Naive thymus-derived CD4-positive, alpha-beta T cell (primary cell): ENCODE data around the gene ACTL7A. TPM values are rescaled to one million over a fixed set of nuclear protein-coding genes. Genes with fewer than 3 reads are reported as not detected.
"Not testable (repeated sequence)": the region's sequence is repeated elsewhere in the genome, so short reads cannot be mapped to it uniquely, and the experiment has no call there.

Experiments
- ATAC-seq: fragments of 150-1000 bp; cut with Tn5 transposase; 2 replicates; pipeline ENCODE4 v1.10.0; 2021; ENCODE audit warnings: mild to moderate bottlenecking, moderate library complexity
- CTCF ChIA-PET: fragments of 350-600 bp; sonication (Branson Sonifier 250); formaldehyde crosslinking; loops from one replicate; lab custom pipeline; 2021; ENCODE audit warnings: antibody characterized with exemption; lab: Charles Lee
- POLR2A ChIA-PET: fragments of 350-600 bp; sonication (Branson Sonifier 250); formaldehyde crosslinking; loops from one replicate; lab custom pipeline; 2021; ENCODE audit warnings: antibody characterized with exemption, inconsistent platforms; lab: Charles Lee
- DNase-seq, 9 donors: peaks; one replicate each; pipeline versions ENCODE4 v3.0.0 to v3.0.0-alpha.2; 2020 to 2022; ENCODE audit warnings: mixed read lengths in 1 of 9
- H3K27ac ChIP-seq: one replicate; pipeline ENCODE4 v1.7.0; 2013; ENCODE audit warnings: mild to moderate bottlenecking, low read depth, low read length, moderate library complexity
- H3K27me3 ChIP-seq, 2 donors: one replicate each; pipeline ENCODE4 v1.7.0; 2013; ENCODE audit warnings: low read length in 2 of 2, mild to moderate bottlenecking in 2 of 2, moderate library complexity in 2 of 2; ENCODE audit not compliant: control insufficient read depth in 2 of 2, insufficient read depth in 2 of 2
- H3K36me3 ChIP-seq, 3 experiments: 1 replicate in 2 of 3; 2 replicates in 1 of 3; pipeline ENCODE4 v1.7.0; 2013; ENCODE audit warnings: low read length in 3 of 3, mild to moderate bottlenecking in 3 of 3, moderate library complexity in 1 of 3; ENCODE audit not compliant: insufficient read depth in 3 of 3, control insufficient read depth in 2 of 3
- H3K4me1 ChIP-seq, 2 donors: one replicate each; pipeline ENCODE4 v1.7.0; 2013; ENCODE audit warnings: low read length in 2 of 2, mild to moderate bottlenecking in 2 of 2, moderate library complexity in 1 of 2; ENCODE audit not compliant: control insufficient read depth in 2 of 2, insufficient read depth in 2 of 2
- H3K4me3 ChIP-seq: 2 replicates; pipeline ENCODE4 v1.7.0; 2013; ENCODE audit warnings: mild to moderate bottlenecking, low read length
- H3K9me3 ChIP-seq, 3 experiments: 1 replicate in 2 of 3; 2 replicates in 1 of 3; pipeline ENCODE4 v1.7.0; 2013; ENCODE audit warnings: low read length in 3 of 3; ENCODE audit not compliant: control insufficient read depth in 2 of 3
- H3K27ac Mint-ChIP-seq, 9 donors: one replicate each; pipeline ENCODE4 v1.8.0; 2020 to 2022; ENCODE audit warnings: mixed read lengths in 9 of 9, mild to moderate bottlenecking in 8 of 9, moderate library complexity in 5 of 9, inconsistent platforms in 2 of 9
- H3K27me3 Mint-ChIP-seq, 5 donors: one replicate each; pipeline ENCODE4 v1.8.0; 2021 to 2022; ENCODE audit warnings: mixed read lengths in 5 of 5, mild to moderate bottlenecking in 1 of 5
- H3K36me3 Mint-ChIP-seq, 5 donors: one replicate each; pipeline ENCODE4 v1.8.0; 2020 to 2022; ENCODE audit warnings: mixed read lengths in 5 of 5, mild to moderate bottlenecking in 3 of 5, inconsistent platforms in 1 of 5
- H3K4me1 Mint-ChIP-seq, 7 donors: one replicate each; pipeline ENCODE4 v1.8.0; 2020 to 2022; ENCODE audit warnings: mixed read lengths in 7 of 7, mild to moderate bottlenecking in 3 of 7, inconsistent platforms in 1 of 7
- H3K4me3 Mint-ChIP-seq, 10 donors: one replicate each; pipeline ENCODE4 v1.8.0; 2020 to 2022; ENCODE audit warnings: mild to moderate bottlenecking in 10 of 10, mixed read lengths in 10 of 10, moderate library complexity in 6 of 10, inconsistent platforms in 2 of 10
- H3K9me3 Mint-ChIP-seq, 11 donors: one replicate each; pipeline ENCODE4 v1.8.0; 2020 to 2022; ENCODE audit warnings: mixed read lengths in 11 of 11, mild to moderate bottlenecking in 4 of 11, inconsistent platforms in 1 of 11, moderate library complexity in 1 of 11
- intact Hi-C, 2 donors: fragments of 100-400 bp; cut with micrococcal nuclease; formaldehyde crosslinking; loops; one replicate each; pipeline ENCODE4 v1.15.1; 2023
- polyA plus RNA-seq, 2 donors: library from polyadenylated mRNA; unstranded; fragments of 300-500 nt; fragmentation: Illumina TruSeq; gene quantifications; one replicate each; pipeline ENCODE4 v1.2.3, GENCODE V29; 2021
- total RNA-seq, 6 experiments: library from RNA in 5 of 6; stranded (reverse) in 5 of 6; gene quantifications; 1 replicate in 5 of 6; 2 replicates in 1 of 6; pipeline ENCODE4 v1.2.3 and lab custom pipeline; 2021 to 2026

ACTL7A gene
- total and polyA plus RNA-seq, 7 experiments from 2014 or later, result not detected

DNA sequence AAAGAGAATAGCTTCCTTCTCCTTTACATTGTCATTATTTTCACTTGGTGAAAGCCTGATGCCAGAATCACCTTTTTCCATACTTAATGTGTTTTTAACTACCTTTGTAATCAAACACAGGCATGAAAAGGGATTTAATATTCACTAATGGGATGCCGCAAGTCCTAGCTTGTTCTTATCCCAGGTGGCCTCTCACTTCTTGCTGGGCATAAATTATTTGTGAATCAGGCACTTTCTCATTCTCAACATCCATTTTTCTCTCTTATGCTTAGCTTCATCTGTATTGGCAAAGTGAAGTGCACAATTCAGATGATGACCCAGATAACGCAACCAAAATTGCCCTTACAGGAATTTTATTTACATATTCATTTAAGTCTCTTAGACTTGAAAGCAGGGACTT, 17.2 kb upstream of the ACTL7A start:
- Histone ChIP-seq H3K36me3 (no peaks in the 10 kb centered on the region), H3K9me3 (no peaks in the 10 kb centered on the region), H3K4me1 (no peaks in the 10 kb centered on the region), H3K4me3 (no peak overlapping the region), H3K27me3 (no peaks in the 10 kb centered on the region), H3K27ac (no peak overlapping the region)
- no peak for DNase-seq
- H3K27me3 Mint-ChIP-seq, result no peaks in the 10 kb centered on the region
- peaks cover 10 to 15% (median 10%) of the 10 kb centered on the region in 7 donors for H3K4me1 Mint-ChIP-seq
- POLR2A ChIA-PET, result no interaction called here
- H3K27ac Mint-ChIP-seq, result no peak overlapping the region
- intact Hi-C loops, result no loop called here
- no peak for ATAC-seq
- no peaks in the 10 kb centered on the region for H3K36me3 Mint-ChIP-seq
- H3K4me3 Mint-ChIP-seq, result no peak overlapping the region
- H3K9me3 Mint-ChIP-seq, result no peaks in the 10 kb centered on the region
- CTCF ChIA-PET, result no interaction called here

DNA sequence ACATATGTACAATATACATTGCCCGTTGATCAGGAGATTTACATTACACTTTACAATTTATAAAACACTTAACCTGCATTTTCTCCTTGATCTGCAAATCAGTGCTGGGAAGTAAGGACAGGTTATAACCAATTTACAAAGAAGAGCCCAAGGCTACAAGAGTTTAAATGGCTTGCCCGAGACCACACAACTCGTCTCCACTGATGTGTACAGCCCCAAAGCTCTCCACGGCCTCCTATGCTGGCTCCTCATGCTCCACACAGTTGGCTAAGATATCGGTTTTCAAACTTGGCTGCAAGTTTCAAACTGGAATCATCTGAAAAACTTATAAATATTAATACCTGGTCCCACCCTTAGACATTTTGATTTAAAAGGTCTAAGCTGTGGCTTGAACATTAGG, 16.6 kb upstream of the ACTL7A start:
- H3K27ac Mint-ChIP-seq, result no peak overlapping the region
- no peaks in the 10 kb centered on the region for H3K36me3 Mint-ChIP-seq
- H3K4me1 ChIP-seq, result no peaks in the 10 kb centered on the region
- no peaks in the 10 kb centered on the region for H3K9me3 Mint-ChIP-seq
- intact Hi-C loops, result no loop called here
- no peaks in the 10 kb centered on the region for H3K27me3 ChIP-seq
- H3K9me3 ChIP-seq, result no peaks in the 10 kb centered on the region
- H3K4me1 Mint-ChIP-seq, result peaks cover 10 to 15% (median 10%) of the 10 kb centered on the region in 7 donors
- DNase-seq (no peak), ATAC-seq (no peak)
- ChIA-PET CTCF (no interaction called here), POLR2A (no interaction called here)
- no peak overlapping the region for H3K27ac ChIP-seq
- H3K36me3 ChIP-seq, result no peaks in the 10 kb centered on the region
- no peak overlapping the region for H3K4me3 ChIP-seq
- peaks cover 0 to 2% (median 0%) of the 10 kb centered on the region in 5 donors for H3K27me3 Mint-ChIP-seq
- no peak overlapping the region for H3K4me3 Mint-ChIP-seq

DNA sequence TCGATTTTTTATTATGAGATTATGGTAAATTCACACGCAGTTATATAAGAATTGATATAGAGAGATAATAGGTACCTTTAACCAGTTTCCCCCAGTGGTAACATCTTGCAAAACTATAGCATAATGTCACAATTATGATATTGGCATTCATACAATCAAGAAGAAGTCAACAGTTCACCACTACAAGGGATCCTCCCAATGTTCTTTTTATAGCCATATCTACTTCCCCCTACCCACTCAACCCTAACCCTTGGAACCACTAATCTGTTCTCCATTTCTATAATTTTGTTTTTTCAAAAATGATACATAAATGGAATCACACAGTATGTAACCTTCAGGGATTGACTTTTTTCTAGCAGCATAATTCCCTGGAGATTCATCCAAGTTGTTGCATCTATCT, 16.1 kb upstream of the ACTL7A start:
- intact Hi-C loops, result no loop called here
- DNase-seq (no peak), ATAC-seq (no peak)
- Histone ChIP-seq H3K9me3 (no peaks in the 10 kb centered on the region), H3K36me3 (no peaks in the 10 kb centered on the region), H3K4me3 (no peak overlapping the region), H3K27me3 (no peaks in the 10 kb centered on the region), H3K27ac (no peak overlapping the region), H3K4me1 (no peaks in the 10 kb centered on the region)
- H3K4me1 Mint-ChIP-seq, result peaks cover 10 to 15% (median 10%) of the 10 kb centered on the region in 7 donors
- no peaks in the 10 kb centered on the region for H3K9me3 Mint-ChIP-seq
- CTCF ChIA-PET, result no interaction called here
- POLR2A ChIA-PET, result no interaction called here
- H3K27ac Mint-ChIP-seq, result no peak overlapping the region
- H3K27me3 Mint-ChIP-seq, result peaks cover 0 to 2% (median 0%) of the 10 kb centered on the region in 5 donors
- H3K4me3 Mint-ChIP-seq, result no peak overlapping the region
- no peaks in the 10 kb centered on the region for H3K36me3 Mint-ChIP-seq

DNA sequence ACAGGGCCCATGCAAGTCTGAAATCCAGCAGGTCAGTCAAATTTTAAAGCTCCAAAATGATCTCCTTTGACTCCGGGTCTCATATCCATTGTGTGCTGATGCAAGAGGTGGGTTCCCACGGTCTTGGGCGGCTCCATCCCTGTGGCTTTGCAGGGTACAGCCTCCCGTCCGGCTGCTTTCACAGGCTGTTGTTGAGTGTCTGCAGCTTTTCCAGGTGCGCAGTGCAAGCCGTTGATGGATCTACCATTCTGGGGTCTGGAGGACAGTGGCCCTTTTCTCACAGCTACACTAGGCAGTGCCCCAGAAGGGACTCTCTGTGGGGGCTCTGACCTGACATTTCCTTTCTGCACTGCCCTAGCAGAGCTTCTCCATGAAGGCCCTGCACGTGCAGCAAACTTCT, 13.8 kb upstream of the ACTL7A start:
- POLR2A ChIA-PET, H3K9me3 ChIP-seq, H3K4me3 Mint-ChIP-seq, H3K36me3 Mint-ChIP-seq, H3K4me1 Mint-ChIP-seq, DNase-seq, H3K27ac Mint-ChIP-seq, H3K36me3 ChIP-seq, H3K9me3 Mint-ChIP-seq, H3K27me3 ChIP-seq, ATAC-seq, H3K4me3 ChIP-seq, H3K27ac ChIP-seq, intact Hi-C loops, H3K4me1 ChIP-seq, CTCF ChIA-PET, H3K27me3 Mint-ChIP-seq: not testable (repeated sequence)

DNA sequence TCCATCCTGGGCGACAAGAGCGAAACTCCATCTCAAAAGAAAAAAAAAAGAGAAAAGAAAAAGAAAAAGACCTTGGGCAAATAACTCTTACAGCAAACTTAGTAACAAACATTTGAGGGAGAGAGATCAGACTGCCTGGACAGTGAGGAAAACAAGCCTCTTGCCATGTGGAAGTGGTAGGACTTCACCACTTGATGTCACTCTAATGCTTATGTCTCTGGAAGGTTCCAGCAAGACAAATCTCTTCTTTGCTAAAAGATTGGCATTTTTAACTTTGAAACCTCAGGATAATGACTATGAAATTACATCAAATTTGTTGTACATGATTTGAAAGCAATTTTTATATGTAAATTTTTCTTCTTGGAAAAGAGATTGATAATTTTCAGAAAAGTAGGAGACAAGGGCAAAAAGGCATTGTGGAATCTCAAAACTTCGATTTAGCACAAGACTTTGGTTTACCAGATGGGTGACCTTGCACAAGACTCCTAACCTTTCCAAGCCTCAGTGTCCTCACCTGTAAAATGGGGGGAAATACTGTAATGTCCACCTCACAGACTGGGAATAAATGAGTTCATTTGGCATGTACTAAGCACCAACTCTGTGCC, 11.7 kb upstream of the ACTL7A start:
- POLR2A ChIA-PET, result no interaction called here
- Mint-ChIP-seq H3K27ac (no peak overlapping the region), H3K9me3 (no peaks in the 10 kb centered on the region), H3K4me1 (peaks cover 0 to 1% (median 0%) of the 10 kb centered on the region in 7 donors), H3K36me3 (no peaks in the 10 kb centered on the region), H3K27me3 (peaks cover 0 to 8% (median 6%) of the 10 kb centered on the region in 5 donors), H3K4me3 (no peak overlapping the region)
- Histone ChIP-seq H3K36me3 (no peaks in the 10 kb centered on the region), H3K4me1 (no peaks in the 10 kb centered on the region), H3K27me3 (no peaks in the 10 kb centered on the region), H3K27ac (no peak overlapping the region), H3K9me3 (no peaks in the 10 kb centered on the region), H3K4me3 (no peak overlapping the region)
- CTCF ChIA-PET, result no interaction called here
- ATAC-seq, result no peak
- DNase-seq, result no peak
- intact Hi-C loops, result loop anchor here in 1 of 2 donors (5.0 kb wide), 1 partner anchor 102 kb away; no protein-coding TSS in a partner anchor

DNA sequence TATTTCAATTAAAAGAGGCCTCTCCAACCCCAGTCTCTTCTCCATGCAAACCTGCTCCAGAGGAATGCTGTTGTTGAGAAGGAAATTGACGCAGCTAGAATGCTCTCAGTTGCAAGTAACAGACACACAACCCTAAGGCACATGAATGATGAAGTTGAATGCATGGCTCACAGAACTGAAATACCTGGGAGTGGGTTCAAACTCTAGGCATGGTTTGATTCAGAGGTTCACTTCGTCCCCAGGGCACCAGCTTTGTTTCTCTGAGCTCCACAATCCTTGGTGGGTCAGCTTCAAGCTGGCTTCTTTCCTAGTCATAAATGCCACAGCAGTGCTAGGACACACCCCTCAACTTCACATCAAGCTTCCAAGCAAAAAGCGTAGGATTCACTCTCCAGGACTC, 10.9 kb upstream of the ACTL7A start:
- ChIA-PET CTCF (no interaction called here), POLR2A (no interaction called here)
- Histone ChIP-seq H3K27me3 (no peaks in the 10 kb centered on the region), H3K4me1 (no peaks in the 10 kb centered on the region), H3K27ac (no peak overlapping the region), H3K4me3 (no peak overlapping the region), H3K9me3 (no peaks in the 10 kb centered on the region), H3K36me3 (no peaks in the 10 kb centered on the region)
- Mint-ChIP-seq H3K27me3 (peaks cover 0 to 8% (median 6%) of the 10 kb centered on the region in 5 donors), H3K4me1 (peaks cover 0 to 1% (median 0%) of the 10 kb centered on the region in 7 donors), H3K27ac (no peak overlapping the region), H3K9me3 (no peaks in the 10 kb centered on the region), H3K36me3 (no peaks in the 10 kb centered on the region), H3K4me3 (no peak overlapping the region)
- intact Hi-C loops, result loop anchor here in 1 of 2 donors (5.0 kb wide), 1 partner anchor 101 kb away; no protein-coding TSS in a partner anchor
- no peak for DNase-seq
- no peak for ATAC-seq

DNA sequence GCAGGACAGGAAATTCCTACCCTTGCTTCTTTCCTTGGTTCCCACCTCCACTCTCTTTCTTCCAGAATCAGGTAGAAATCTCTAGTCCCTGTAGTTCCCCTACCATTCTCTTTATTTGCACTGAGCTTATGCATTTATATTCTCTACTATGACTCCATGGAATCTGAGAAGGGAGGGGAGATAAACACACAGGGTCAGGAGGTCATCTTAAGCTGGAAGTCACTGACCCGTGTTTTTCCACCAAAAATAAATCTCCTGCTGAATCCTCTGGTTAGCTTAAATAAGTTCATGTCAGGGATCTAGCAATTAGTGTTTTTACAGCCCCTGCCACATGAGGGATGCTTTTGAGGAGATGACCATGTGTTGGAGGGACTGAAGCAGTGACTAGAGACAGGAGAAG, 10.0 kb upstream of the ACTL7A start:
- no peaks in the 10 kb centered on the region for H3K36me3 ChIP-seq
- no peaks in the 10 kb centered on the region for H3K9me3 ChIP-seq
- Mint-ChIP-seq H3K27me3 (peaks cover 0 to 8% (median 6%) of the 10 kb centered on the region in 5 donors), H3K9me3 (no peaks in the 10 kb centered on the region), H3K36me3 (no peaks in the 10 kb centered on the region), H3K4me1 (peaks cover 0 to 1% (median 0%) of the 10 kb centered on the region in 7 donors), H3K27ac (no peak overlapping the region), H3K4me3 (no peak overlapping the region)
- POLR2A ChIA-PET, result no interaction called here
- H3K27ac ChIP-seq, result no peak overlapping the region
- DNase-seq (no peak), ATAC-seq (no peak)
- no peaks in the 10 kb centered on the region for H3K4me1 ChIP-seq
- CTCF ChIA-PET, result no interaction called here
- no peaks in the 10 kb centered on the region for H3K27me3 ChIP-seq
- intact Hi-C loops, result loop anchor here in 1 of 2 donors (5.0 kb wide), 1 partner anchor 100 kb away; no protein-coding TSS in a partner anchor
- H3K4me3 ChIP-seq, result no peak overlapping the region
